ENCODE measurements around the gene TAS2R31. TPM values are rescaled to one million over a fixed set of nuclear protein-coding genes. Genes with fewer than 3 reads are reported as not detected.

Gene TAS2R31
- total and polyA plus RNA-seq, 10 of the 15 experiments (the other 5 are each of a cell fraction or from before 2014, with no cell fraction given) = 0.09 to 4.9 (median 0.77) TPM

DNA sequence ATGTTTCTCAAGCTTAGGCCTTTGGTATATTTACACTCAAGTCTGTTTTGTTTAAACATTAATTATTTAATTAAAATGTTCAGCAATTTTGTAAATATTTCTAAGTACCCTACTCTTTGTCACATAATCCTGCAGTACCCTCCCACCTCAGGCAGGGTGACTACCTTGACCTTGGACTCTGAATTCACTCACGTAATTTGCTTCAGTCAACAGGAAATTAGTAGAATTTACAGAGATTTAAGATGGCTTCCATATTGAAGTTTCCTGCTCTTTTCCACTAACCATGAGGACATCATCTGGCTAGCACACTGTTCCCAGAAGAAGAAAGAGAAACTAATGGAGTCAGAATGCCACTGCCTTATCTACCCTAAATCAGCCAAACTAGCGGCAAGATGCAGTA lies 7.8 kb downstream of the TAS2R31 start:
- in situ Hi-C loops (cut with MboI) = no loop called here
- FAIRE-seq (no peak), ATAC-seq (no peak), DNase-seq (ENCODE audit: low read depth, low spot score) (no peak)
- Histone ChIP-seq H2AFZ (ENCODE audit: control insufficient read depth, low read depth, low read length) (no peak overlapping the region), H3K4me1 (ENCODE audit: control insufficient read depth, insufficient read depth, low read length) (no peaks in the 10 kb centered on the region), H3K4me3 (no peak overlapping the region), H3K27me3 (replicated peaks in 1 of 2; ENCODE audit: control insufficient read depth in 2 of 2, insufficient read depth in 2 of 2, low read length in 1 of 2) (no peaks in the 10 kb centered on the region), H3K4me2 (ENCODE audit: control insufficient read depth, insufficient read depth) (no peak overlapping the region), H3K27ac (ENCODE audit: control insufficient read depth, insufficient read depth) (no peak overlapping the region), H4K20me1 (ENCODE audit: control insufficient read depth, insufficient read depth) (no peaks in the 10 kb centered on the region), H3K36me3 (ENCODE audit: control insufficient read depth in 2 of 2, insufficient read depth in 2 of 2, low read length in 1 of 2) (no peaks in the 10 kb centered on the region; a peak in 2 of 4 replicates), H3K9me3 (replicated peaks; ENCODE audit: control insufficient read depth, insufficient read depth, low read length) (no peaks in the 10 kb centered on the region; the same call in 1 of the 3 replicates), H3K79me2 (ENCODE audit: control insufficient read depth, insufficient read depth, low read length) (no peaks in the 10 kb centered on the region), H3K9ac (ENCODE audit: control insufficient read depth, insufficient read depth, low read length) (no peak overlapping the region)
- POLR2A ChIA-PET = no interaction called here
- intact Hi-C loops (cut with micrococcal nuclease; ENCODE audit: unreplicated experiment) = no loop called here
- TF ChIP-seq, protein P1, sequence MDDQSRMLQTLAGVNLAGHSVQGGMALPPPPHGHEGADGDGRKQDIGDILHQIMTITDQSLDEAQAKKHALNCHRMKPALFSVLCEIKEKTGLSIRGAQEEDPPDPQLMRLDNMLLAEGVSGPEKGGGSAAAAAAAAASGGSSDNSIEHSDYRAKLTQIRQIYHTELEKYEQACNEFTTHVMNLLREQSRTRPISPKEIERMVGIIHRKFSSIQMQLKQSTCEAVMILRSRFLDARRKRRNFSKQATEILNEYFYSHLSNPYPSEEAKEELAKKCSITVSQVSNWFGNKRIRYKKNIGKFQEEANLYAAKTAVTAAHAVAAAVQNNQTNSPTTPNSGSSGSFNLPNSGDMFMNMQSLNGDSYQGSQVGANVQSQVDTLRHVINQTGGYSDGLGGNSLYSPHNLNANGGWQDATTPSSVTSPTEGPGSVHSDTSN (IDR thresholded peaks at IDR 0.05; ENCODE audit: insufficient replicate concordance, low read depth, low read length) = no peak
- no peak for TF ChIP-seq FOS (IDR thresholded peaks at IDR 0.05; ENCODE audit: borderline replicate concordance, extremely low read depth, insufficient read length)
- no peak for TF ChIP-seq IKZF2 (IDR thresholded peaks at IDR 0.05)
- no peak for TF ChIP-seq ZNF274 (IDR thresholded peaks at IDR 0.05; ENCODE audit: insufficient read depth, insufficient read length)
- no peak for TF ChIP-seq NFXL1 (IDR thresholded peaks at IDR 0.05; ENCODE audit: borderline replicate concordance)
- TF ChIP-seq SMAD5 (IDR thresholded peaks at IDR 0.05; ENCODE audit: low read depth) = no peak
- WGBS (ENCODE audit: insufficient coverage, insufficient replicate concordance, low lambda C conversion rate, missing lambda C conversion rate) = 98% methylated on average over 2 of the region's 2 CpGs
- BruUV-seq (replicated peaks) = no TSS peak
- SMC1A ChIA-PET (ENCODE audit: uncharacterized antibody, unreplicated experiment) = interaction anchor here (1.2 kb wide), 1 partner anchor 15 kb away, joined by 3 read pairs; no protein-coding TSS in a partner anchor
- CTCF ChIA-PET = interaction anchor here (1.2 kb wide), 1 partner anchor 10 kb away, joined by 3 read pairs; no protein-coding TSS in a partner anchor
- RAD21 ChIA-PET (ENCODE audit: unreplicated experiment) = no interaction called here

DNA sequence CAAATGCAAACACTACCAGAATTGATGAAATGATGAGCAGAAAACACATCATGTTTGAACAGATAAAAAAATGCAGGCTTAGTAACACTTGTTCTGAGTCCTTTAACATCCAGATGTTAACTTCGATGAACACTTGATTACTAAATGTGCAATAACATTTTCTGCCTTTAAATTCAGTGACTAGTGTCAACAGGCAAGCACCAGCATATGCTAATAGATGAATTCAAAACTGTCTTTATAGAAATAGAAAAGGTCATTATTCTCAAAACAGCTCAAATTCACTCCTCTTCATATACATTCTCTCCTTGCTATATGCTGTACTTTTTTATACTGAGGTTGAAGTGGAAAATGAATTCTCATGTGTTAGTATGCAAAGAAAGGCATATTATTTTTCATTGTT lies 8.7 kb downstream of the TAS2R31 start, which contains the start of gene TAS2R19:
TSS of gene TAS2R19 (minus strand) at position 101 of the 400 bp plus-strand sequence. CDS start at position 52, 49 bp downstream.
- DNase-seq (ENCODE audit: low read depth, low spot score) = no peak
- no peaks in the 10 kb centered on the region for H3K79me2 ChIP-seq (ENCODE audit: control insufficient read depth, insufficient read depth, low read length)
- H3K9me3 ChIP-seq (replicated peaks; ENCODE audit: control insufficient read depth, insufficient read depth, low read length) = no peaks in the 10 kb centered on the region; the same call in 1 of the 3 replicates
- no peak within 1 kb of the TSS for H3K27ac ChIP-seq (ENCODE audit: control insufficient read depth, insufficient read depth)
- POLR2A ChIA-PET = no interaction called here
- no TSS peak for BruUV-seq (replicated peaks)
- CTCF ChIA-PET = interaction anchor here (1.2 kb wide), 1 partner anchor 9 kb away, joined by 3 read pairs; no protein-coding TSS in a partner anchor
- H3K9ac ChIP-seq (ENCODE audit: control insufficient read depth, insufficient read depth, low read length) = no peak within 1 kb of the TSS
- H4K20me1 ChIP-seq (ENCODE audit: control insufficient read depth, insufficient read depth) = no peaks in the 10 kb centered on the region
- H3K4me3 ChIP-seq = no peak within 1 kb of the TSS
- H3K36me3 ChIP-seq (ENCODE audit: control insufficient read depth in 2 of 2, insufficient read depth in 2 of 2, low read length in 1 of 2) = no peaks in the 10 kb centered on the region; a peak in 1 of 4 replicates
- no peaks in the 10 kb centered on the region for H3K4me1 ChIP-seq (ENCODE audit: control insufficient read depth, insufficient read depth, low read length)
- H3K4me2 ChIP-seq (ENCODE audit: control insufficient read depth, insufficient read depth) = no peak within 1 kb of the TSS
- RAD21 ChIA-PET (ENCODE audit: unreplicated experiment) = no interaction called here
- ATAC-seq = no peak
- no peak within 1 kb of the TSS for H2AFZ ChIP-seq (ENCODE audit: control insufficient read depth, low read depth, low read length)
- no peaks in the 10 kb centered on the region for H3K27me3 ChIP-seq (replicated peaks in 1 of 2; ENCODE audit: control insufficient read depth in 2 of 2, insufficient read depth in 2 of 2, low read length in 1 of 2)
- WGBS (ENCODE audit: insufficient coverage, insufficient replicate concordance, low lambda C conversion rate, missing lambda C conversion rate) = 100% methylated on average over 1 of the region's 1 CpG
- no peak for FAIRE-seq
- in situ Hi-C loops (cut with MboI) (no loop called here), intact Hi-C loops (cut with micrococcal nuclease; ENCODE audit: unreplicated experiment) (no loop called here)
- SMC1A ChIA-PET (ENCODE audit: uncharacterized antibody, unreplicated experiment) = interaction anchor here (1.2 kb wide), 1 partner anchor 15 kb away, joined by 3 read pairs; no protein-coding TSS in a partner anchor
- TF ChIP-seq RUNX3 (IDR thresholded peaks at IDR 0.05; ENCODE audit: low read length) = no peak
- TF ChIP-seq, protein P2, sequence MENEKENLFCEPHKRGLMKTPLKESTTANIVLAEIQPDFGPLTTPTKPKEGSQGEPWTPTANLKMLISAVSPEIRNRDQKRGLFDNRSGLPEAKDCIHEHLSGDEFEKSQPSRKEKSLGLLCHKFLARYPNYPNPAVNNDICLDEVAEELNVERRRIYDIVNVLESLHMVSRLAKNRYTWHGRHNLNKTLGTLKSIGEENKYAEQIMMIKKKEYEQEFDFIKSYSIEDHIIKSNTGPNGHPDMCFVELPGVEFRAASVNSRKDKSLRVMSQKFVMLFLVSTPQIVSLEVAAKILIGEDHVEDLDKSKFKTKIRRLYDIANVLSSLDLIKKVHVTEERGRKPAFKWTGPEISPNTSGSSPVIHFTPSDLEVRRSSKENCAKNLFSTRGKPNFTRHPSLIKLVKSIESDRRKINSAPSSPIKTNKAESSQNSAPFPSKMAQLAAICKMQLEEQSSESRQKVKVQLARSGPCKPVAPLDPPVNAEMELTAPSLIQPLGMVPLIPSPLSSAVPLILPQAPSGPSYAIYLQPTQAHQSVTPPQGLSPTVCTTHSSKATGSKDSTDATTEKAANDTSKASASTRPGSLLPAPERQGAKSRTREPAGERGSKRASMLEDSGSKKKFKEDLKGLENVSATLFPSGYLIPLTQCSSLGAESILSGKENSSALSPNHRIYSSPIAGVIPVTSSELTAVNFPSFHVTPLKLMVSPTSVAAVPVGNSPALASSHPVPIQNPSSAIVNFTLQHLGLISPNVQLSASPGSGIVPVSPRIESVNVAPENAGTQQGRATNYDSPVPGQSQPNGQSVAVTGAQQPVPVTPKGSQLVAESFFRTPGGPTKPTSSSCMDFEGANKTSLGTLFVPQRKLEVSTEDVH (IDR thresholded peaks at IDR 0.05; ENCODE audit: low read depth, partially characterized antibody) = no peak
- TF ChIP-seq POU2F2 (IDR thresholded peaks at IDR 0.05; ENCODE audit: borderline replicate concordance, low read depth, low read length) = no peak
- TF ChIP-seq, protein P3, sequence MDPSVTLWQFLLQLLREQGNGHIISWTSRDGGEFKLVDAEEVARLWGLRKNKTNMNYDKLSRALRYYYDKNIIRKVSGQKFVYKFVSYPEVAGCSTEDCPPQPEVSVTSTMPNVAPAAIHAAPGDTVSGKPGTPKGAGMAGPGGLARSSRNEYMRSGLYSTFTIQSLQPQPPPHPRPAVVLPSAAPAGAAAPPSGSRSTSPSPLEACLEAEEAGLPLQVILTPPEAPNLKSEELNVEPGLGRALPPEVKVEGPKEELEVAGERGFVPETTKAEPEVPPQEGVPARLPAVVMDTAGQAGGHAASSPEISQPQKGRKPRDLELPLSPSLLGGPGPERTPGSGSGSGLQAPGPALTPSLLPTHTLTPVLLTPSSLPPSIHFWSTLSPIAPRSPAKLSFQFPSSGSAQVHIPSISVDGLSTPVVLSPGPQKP (IDR thresholded peaks at IDR 0.05; ENCODE audit: low read depth, low read length) = no peak
- no peak for TF ChIP-seq NR2C2 (IDR thresholded peaks at IDR 0.05; ENCODE audit: borderline replicate concordance, control insufficient read depth, insufficient read length, low read depth)
